LNCaP clone FGC (cell line): Measurements from ENCODE around the gene BLACAT1.
A peak's percentile ranks its signal among the peaks of the same experiment; 100 is the strongest.

Experiments
- DNase-seq: peaks from one replicate; pipeline ENCODE4 v3.0.0-alpha.2; 2011; ENCODE audit warnings: low read depth
- H3K4me3 ChIP-seq: 2 replicates; pipeline ENCODE4 v1.5.1; 2011; ENCODE audit warnings: mild to moderate bottlenecking, low read depth, low read length, control low read depth
- TF ChIP-seq, protein P1 (sequence below): IDR thresholded peaks from 2 replicates; pipeline ENCODE4 v1.5.1; 2012; ENCODE audit warnings: mild to moderate bottlenecking; ENCODE audit not compliant: control insufficient read depth, insufficient read depth; ENCODE audit errors: extremely low read depth

Gene BLACAT1

DNA sequence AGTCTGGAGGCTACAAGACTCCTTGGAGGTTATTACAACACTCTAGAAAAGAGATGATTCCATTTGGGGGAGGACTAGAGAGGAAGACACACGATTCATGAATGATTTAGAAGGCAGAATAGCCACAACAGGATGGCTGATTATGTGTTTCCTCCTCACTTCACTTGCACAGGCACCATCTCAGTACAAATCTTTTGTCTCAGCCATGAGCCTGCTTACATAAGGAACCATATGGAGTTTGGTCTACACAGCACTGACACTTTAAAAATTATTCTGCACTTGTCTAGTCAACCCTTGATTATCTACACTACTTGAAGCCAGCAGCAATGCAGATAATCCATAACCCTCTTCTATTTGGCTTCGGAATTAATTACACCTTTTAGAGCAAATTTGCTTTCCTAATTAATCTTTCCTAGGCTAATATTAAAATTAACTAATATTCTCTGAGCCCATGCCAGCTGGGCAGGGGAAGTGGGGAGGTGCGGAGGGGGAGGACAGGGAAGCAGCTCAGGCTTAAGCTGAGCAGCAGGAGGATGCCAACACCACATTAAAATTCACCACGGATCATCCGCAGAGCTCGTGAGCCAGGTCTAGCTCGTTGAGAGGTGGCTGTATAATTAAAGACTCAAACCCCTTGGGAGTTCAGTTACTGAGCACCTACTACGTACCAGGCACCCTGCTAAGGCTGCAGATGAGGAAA, 30.8 kb downstream of the BLACAT1 start:
- DNase-seq, result no peak
- no peak overlapping the region for H3K4me3 ChIP-seq
- TF ChIP-seq, protein P1, sequence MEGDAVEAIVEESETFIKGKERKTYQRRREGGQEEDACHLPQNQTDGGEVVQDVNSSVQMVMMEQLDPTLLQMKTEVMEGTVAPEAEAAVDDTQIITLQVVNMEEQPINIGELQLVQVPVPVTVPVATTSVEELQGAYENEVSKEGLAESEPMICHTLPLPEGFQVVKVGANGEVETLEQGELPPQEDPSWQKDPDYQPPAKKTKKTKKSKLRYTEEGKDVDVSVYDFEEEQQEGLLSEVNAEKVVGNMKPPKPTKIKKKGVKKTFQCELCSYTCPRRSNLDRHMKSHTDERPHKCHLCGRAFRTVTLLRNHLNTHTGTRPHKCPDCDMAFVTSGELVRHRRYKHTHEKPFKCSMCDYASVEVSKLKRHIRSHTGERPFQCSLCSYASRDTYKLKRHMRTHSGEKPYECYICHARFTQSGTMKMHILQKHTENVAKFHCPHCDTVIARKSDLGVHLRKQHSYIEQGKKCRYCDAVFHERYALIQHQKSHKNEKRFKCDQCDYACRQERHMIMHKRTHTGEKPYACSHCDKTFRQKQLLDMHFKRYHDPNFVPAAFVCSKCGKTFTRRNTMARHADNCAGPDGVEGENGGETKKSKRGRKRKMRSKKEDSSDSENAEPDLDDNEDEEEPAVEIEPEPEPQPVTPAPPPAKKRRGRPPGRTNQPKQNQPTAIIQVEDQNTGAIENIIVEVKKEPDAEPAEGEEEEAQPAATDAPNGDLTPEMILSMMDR, result no peak

DNA sequence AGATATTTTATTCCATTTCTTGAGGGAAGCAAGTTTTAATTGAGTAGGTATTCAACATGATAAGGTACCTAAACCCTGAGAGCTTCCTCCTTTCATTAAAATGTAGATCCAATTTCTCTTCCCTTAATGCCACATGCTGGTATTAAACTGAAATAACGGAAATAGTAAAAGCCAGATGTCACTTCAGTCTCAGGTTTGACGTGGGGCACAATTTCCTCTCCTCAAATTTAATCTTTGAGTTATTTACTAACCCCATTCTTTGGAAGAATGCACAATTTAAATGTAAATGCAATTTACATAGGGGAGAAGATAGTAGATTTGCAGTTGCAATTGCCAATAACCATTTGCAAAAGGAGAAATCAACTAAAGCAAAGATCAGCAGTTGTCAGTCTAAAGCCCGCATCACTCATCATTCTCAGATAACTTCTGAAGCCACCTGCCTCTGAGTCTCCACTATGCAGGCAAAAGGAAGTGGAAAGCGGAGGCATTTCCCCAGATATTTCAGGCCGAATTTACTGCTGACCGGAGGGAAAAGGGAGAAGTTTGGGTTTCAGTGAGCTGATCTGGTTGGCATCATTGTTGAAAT, 31.9 kb downstream of the BLACAT1 start:
- no peak for DNase-seq
- no peak overlapping the region for H3K4me3 ChIP-seq
- TF ChIP-seq, protein P1, result no peak

DNA sequence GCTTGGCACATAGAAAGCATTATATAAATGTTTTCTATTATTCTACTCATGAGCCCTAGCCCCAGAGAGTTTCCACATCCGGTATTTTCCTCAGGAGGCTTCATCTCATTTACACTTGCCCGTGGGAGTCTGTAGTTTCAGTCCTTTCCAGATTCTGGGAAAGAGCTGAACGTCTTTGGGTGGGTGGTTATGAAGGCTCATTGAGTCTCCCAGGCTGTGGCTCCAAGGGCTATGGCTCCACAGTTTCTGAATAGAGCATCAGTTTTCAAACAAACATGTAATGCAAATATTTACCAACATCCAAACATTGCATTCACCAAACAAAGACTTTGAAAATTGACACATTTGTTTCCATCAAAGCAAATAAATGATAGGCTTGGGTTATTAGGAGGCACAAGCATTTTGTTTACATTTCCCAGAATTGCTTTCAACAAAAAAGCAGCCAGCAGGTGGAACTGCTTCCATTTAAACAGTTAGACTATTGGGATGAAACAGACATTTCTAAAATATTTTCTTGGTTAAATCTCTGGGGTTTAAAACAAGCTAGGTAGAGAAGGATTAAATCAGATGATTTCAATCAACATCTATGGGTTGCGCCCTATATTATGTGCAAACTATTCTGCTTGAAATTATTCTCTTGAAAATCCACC, 32.7 kb downstream of the BLACAT1 start:
- H3K4me3 ChIP-seq, result no peak overlapping the region
- TF ChIP-seq, protein P1, result peak; percentile 37
- DNase-seq, result peak; percentile 42

DNA sequence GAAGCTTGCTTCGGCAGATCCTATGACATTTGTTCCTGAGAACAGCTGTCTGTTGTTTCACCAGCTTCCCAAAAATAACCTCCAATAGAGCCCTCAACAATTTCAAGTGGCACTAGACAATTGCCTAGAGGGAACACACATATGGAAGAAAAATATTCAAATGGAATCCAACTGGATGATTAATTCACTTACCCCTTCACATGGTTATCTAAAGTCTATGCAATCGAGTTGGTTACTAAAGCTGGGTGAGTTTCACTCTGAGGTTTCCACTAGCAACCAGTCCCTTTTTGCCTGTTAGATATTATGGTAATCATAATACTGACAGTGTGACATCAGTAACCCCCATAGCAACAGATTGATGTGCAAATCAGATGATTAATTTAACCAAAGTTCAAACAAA, 34.0 kb downstream of the BLACAT1 start, which contains the start of gene LEMD1:
Gene LEMD1, minus strand, starts transcription at position 259 of the 400 bp plus-strand sequence. CDS start 1,520 bp downstream, outside the sequence.
- H3K4me3 ChIP-seq, result no peak within 1 kb of the TSS
- TF ChIP-seq, protein P1, result no peak
- DNase-seq, result no peak

DNA sequence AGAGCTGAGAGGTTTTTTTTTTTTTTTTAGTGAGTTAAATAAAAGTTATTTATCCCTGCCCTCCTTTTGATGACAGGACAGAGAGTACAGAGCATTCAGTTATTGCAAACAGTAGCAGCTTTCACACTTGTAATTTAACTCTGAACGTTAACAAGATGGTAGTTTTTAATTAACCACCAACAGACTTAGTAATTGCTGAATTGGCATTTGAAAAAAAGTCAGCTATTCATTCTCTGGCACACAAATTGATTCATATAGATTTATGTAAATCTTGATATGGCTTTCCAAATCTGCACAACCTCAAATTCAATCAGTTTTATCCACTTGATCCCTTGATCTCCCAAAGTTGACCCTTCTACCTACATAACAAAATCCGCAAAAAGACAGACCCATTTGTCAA, 34.9 kb downstream of the BLACAT1 start:
- H3K4me3 ChIP-seq, result no peak overlapping the region
- TF ChIP-seq, protein P1, result no peak
- no peak for DNase-seq

DNA sequence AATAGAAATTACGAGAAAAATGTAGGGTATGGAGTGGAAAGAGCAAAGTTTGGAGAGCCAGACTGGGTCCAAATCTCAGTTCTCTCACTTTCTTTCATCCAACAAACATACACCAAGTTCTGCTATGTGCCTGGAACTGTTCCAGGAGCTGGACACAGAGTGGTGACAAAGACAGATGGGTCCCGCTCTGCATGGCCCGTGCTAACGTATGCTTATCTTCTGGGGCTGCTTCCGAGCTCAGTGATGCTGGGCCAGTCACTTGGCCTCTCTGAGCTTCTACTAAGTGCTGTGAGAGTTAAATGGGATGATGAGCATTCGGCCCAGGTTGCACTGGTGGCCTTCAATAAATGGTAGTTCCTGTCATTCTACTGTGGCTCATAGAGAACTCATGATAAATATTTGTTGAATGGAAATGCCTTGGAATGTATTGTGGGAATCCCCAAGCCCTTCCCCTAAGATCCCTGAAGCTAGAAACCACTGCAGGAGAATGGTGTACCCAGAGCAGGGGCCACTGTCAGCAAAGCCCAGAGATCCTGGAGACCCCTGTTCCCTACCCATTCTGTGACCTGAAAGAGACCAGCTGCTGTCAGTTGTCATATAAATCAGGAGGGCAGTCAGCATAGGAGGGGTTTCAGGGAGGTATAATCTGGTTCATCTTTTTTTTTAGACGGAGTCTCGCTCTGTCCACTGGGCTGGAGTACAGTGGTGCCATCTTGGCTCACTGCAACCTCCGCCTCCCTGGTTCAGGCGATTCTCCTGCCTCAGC, 37.8 kb downstream of the BLACAT1 start:
- TF ChIP-seq, protein P1, result no peak
- DNase-seq, result no peak
- H3K4me3 ChIP-seq, result no peak overlapping the region
